Right forelimb (tissue), 1 donor: ENCODE measurements around the gene PRG3.

Experiments
- DNase-seq: peaks from one replicate; pipeline ENCODE4 v3.0.0-alpha.2; 2018

Gene PRG3

DNA sequence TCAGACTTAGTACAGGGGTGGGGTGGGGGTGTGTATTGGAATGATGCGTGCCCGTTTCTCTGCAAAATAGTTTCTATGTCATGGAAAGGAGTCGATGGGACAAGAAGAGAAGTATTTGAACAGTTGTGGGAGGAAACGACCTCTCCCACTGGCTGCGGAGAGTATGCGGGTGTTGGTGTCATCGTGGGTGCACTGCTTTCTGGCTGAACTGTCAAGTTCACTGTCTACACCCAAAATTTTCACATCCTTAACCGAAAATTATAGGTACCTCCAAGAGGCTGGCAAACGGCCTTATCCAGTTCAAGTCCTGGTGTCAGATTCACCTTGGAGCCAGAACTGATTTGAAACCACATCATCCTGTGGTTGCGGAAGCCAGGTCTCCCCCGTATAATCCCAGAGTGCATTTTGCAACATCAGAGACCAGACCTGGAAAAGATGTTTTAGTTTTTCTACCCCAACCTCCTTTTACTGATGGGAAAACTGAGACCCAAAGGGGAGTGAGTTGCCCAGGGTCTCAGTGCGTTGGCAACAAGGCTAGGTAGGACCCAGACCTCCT lies 44.8 kb downstream of the PRG3 start:
- no peak for DNase-seq

DNA sequence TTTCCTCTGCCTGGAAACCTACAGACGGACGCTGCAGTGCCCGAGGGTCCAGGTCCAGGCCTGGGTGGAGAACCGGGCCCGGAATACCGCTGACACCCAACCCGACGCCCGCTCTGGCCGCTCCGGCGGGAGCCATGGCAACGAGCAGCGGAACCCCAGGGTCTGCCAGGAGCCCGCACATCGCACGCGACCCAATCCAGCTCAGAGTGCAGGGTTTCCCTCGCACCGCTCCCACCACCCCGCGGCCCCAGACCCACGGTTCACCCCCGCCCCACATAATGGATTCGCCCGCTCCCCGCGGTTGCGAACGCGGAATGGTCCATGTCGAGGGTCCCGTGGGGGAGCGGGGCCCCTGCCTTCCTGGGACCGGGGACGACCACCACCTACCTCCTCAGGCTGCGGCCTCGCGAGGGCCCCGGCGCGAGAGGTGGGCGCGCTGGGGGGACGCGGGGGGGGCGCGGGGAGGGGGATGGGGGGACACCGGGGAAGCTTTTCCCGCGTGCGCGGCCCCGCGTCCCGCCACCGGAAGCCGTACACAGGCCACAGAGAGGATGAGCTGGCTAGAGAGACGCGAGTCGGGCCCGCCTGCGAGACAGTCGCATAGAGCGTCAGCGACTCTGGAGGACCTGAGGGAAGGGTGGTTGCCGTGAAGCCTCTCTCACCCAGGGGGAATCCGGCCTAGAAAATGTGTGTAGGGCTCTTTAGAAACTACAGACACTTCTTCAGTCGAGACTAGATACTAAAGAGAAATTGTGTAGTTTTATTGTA lies 45.4 kb downstream of the PRG3 start, which contains the start of gene SSRP1:
TSS of gene SSRP1 (minus strand) at position 550 of the 768 bp plus-strand sequence. CDS start 771 bp downstream, outside the sequence.
- peak; percentile 91 for DNase-seq

- DNase-seq, result no peak
Measured at GRCh38 chr11:57335023-57335342, 46.0 kb downstream of the PRG3 start.

DNA sequence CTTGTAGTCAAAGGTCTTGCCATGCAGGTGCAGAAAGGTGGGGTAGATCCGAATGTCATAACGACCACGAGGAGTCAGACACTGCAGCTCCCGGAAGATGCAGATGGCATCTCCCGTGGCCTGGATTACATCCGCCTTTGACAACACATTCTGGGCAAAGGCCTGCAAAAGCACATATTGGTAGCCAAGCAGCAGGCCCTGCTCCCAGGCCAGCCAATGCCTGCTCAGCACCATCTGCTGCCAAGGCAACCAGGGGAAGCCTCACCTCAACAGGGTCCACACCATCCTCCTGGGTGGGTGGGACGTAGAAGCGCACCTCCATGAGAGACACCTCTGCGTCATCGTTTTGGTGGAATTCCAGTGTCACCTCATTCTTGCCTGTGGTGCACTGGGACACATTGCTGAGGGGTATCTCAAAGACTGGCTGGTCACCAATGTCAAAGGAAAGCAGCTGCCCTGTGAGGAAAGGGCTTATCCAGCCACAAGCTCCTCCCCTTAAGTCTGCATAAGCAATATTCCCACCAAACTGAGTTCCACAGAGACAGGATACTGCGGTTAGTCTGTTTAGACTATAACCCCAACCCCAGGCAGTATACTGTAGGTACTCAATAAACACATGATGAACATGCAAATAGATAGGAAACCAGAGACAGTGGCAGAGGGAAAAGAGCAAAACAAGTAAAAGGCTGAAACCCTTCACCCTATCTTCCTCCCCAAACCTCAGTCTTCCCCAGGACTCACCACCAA lies 48.1 kb downstream of the PRG3 start:
- no peak for DNase-seq

GRCh38 chr11:57331720-57332119 lies 49.2 kb downstream of the PRG3 start:
- no peak for DNase-seq

DNA sequence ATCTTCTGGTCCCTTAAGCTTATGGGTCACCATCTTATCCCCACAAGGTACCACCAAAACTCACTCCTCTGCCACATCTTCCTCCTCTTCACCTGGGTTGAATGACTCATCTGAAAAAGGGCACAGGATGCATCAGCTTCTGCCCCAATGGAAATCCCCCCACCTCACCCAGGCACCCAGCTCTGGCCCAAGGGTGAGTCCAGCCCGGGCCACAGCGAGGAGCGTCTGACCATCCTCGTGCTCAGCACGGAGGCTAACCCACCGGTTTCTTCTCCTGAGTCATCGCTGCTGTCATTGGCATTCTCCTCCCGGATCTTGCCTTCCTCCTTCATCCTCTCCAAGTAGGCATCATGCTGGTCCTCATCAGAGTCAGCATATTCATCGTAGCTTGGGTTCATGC lies 50.9 kb downstream of the PRG3 start:
- no peak for DNase-seq

DNA sequence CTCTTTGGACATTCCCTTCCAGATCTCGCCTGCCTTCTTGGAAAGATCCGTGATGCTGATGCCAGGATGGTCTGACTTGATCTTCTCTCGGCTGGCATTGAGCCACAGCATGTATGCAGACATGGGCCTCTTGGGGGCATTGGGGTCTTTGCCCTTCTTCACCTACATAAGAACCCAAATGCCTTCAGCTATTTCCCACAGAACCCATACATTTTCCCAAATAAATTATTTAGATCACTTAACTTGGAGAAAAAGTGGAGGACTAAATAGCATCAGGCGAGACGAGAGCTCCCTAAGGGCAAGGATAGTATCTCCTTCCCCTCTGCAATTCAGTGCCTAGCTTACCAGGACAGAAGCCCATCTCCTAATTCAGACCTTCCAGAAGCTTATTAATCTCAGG lies 53.2 kb downstream of the PRG3 start:
- DNase-seq, result no peak
